Glutamatergic neuron (in vitro differentiated cells): Measurements from ENCODE around the gene TUBG1. TPM values are rescaled to one million over a fixed set of nuclear protein-coding genes. Genes with fewer than 3 reads are reported as not detected.
A peak's percentile ranks its signal among the peaks of the same experiment; 100 is the strongest.
"Not testable (repeated sequence)": the region's sequence is repeated elsewhere in the genome, so short reads cannot be mapped to it uniquely, and the experiment has no call there.

ENCODE experiments used
- DNase-seq: peaks from one replicate; pipeline ENCODE4 v3.0.0; 2022
- H3K27ac Mint-ChIP-seq: one replicate; pipeline ENCODE4 v1.8.0; 2020; ENCODE audit warnings: mild to moderate bottlenecking, mixed read lengths, inconsistent platforms; ENCODE audit not compliant: unreplicated experiment
- H3K27me3 Mint-ChIP-seq: one replicate; pipeline ENCODE4 v1.8.0; 2020; ENCODE audit warnings: mild to moderate bottlenecking, moderate library complexity, mixed read lengths, inconsistent platforms; ENCODE audit not compliant: unreplicated experiment
- H3K36me3 Mint-ChIP-seq: one replicate; pipeline ENCODE4 v1.8.0; 2020; ENCODE audit warnings: mild to moderate bottlenecking, mixed read lengths, inconsistent platforms; ENCODE audit not compliant: unreplicated experiment
- H3K4me1 Mint-ChIP-seq: one replicate; pipeline ENCODE4 v1.8.0; 2020; ENCODE audit warnings: mild to moderate bottlenecking, low read depth, mixed read lengths, inconsistent platforms; ENCODE audit not compliant: unreplicated experiment
- H3K4me3 Mint-ChIP-seq: one replicate; pipeline ENCODE4 v1.8.0; 2020; ENCODE audit warnings: mild to moderate bottlenecking, mixed read lengths, inconsistent platforms; ENCODE audit not compliant: unreplicated experiment
- H3K9me3 Mint-ChIP-seq: one replicate; pipeline ENCODE4 v1.8.0; 2020; ENCODE audit warnings: mild to moderate bottlenecking, moderate library complexity, mixed read lengths, inconsistent platforms; ENCODE audit not compliant: unreplicated experiment
- CTCF ChIP-seq: fragments of 200-600 bp; sonication (generic); IDR thresholded peaks from one replicate; pipeline ENCODE4 v1.5.0; 2021; ENCODE audit not compliant: partially characterized antibody, unreplicated experiment
- total RNA-seq: library from RNA; stranded (reverse); fragmentation: NEBNext Ultra II Directional; extraction: Animal tissue kit (Norgen Biotek cat#: 25700); gene quantifications from one replicate; pipeline ENCODE4 v1.2.1, GENCODE V29; 2021; ENCODE audit not compliant: unreplicated experiment

Gene TUBG1
- total RNA-seq, 1 donor from 2014 or later: 74.2 TPM

GRCh38 chr17:42617956-42618431, 8.5 kb downstream of the TUBG1 start:
- peaks cover 5% of the 10 kb centered on the region for H3K36me3 Mint-ChIP-seq
- H3K4me1 Mint-ChIP-seq: peaks cover 4% of the 10 kb centered on the region

GRCh38 chr17:42618442-42619150, 9.1 kb downstream of the TUBG1 start:
- DNase-seq: no peak
- no peak overlapping the region for H3K27ac Mint-ChIP-seq
- peaks cover 2% of the 10 kb centered on the region for H3K27me3 Mint-ChIP-seq
- no peak for TF ChIP-seq CTCF
- H3K36me3 Mint-ChIP-seq: peaks cover 3% of the 10 kb centered on the region
- H3K4me1 Mint-ChIP-seq: peaks cover 4% of the 10 kb centered on the region
- H3K9me3 Mint-ChIP-seq: no peaks in the 10 kb centered on the region
- H3K4me3 Mint-ChIP-seq: no peak overlapping the region

More at GRCh38 chr17:42617956-42618431, 8.5 kb downstream of the TUBG1 start:
- Mint-ChIP-seq H3K4me3 (no peak overlapping the region), H3K27me3 (peaks cover 3% of the 10 kb centered on the region), H3K27ac (peak overlapping the region; percentile 52), H3K9me3 (no peaks in the 10 kb centered on the region)
- DNase-seq: no peak
- no peak for TF ChIP-seq CTCF

- DNase-seq, H3K4me3 Mint-ChIP-seq, H3K9me3 Mint-ChIP-seq, H3K36me3 Mint-ChIP-seq, H3K27ac Mint-ChIP-seq, H3K4me1 Mint-ChIP-seq, H3K27me3 Mint-ChIP-seq: not testable (repeated sequence)
Observed at GRCh38 chr17:42621987-42622386, 12.5 kb downstream of the TUBG1 start.

- no peaks in the 10 kb centered on the region for H3K4me1 Mint-ChIP-seq
- no peak for DNase-seq
- no peak for TF ChIP-seq CTCF
- no peaks in the 10 kb centered on the region for H3K27me3 Mint-ChIP-seq
- H3K4me3 Mint-ChIP-seq: no peak overlapping the region
- peaks cover 2% of the 10 kb centered on the region for H3K9me3 Mint-ChIP-seq
- no peak overlapping the region for H3K27ac Mint-ChIP-seq
- H3K36me3 Mint-ChIP-seq: no peaks in the 10 kb centered on the region
Observed at GRCh38 chr17:42623271-42623670, 13.8 kb downstream of the TUBG1 start.

GRCh38 chr17:42623732-42624596, 14.5 kb downstream of the TUBG1 start:
- no peaks in the 10 kb centered on the region for H3K4me1 Mint-ChIP-seq
- DNase-seq: no peak
- peaks cover 2% of the 10 kb centered on the region for H3K9me3 Mint-ChIP-seq
- no peak overlapping the region for H3K27ac Mint-ChIP-seq
- H3K36me3 Mint-ChIP-seq: no peaks in the 10 kb centered on the region
- no peak for TF ChIP-seq CTCF
- no peak overlapping the region for H3K4me3 Mint-ChIP-seq
- H3K27me3 Mint-ChIP-seq: no peaks in the 10 kb centered on the region

GRCh38 chr17:42627032-42627764, 17.7 kb downstream of the TUBG1 start:
- not testable (repeated sequence) for H3K27me3 Mint-ChIP-seq, H3K4me3 Mint-ChIP-seq, H3K27ac Mint-ChIP-seq, H3K9me3 Mint-ChIP-seq, H3K4me1 Mint-ChIP-seq, DNase-seq, H3K36me3 Mint-ChIP-seq
